ENCODE measurements around the gene NDUFB10.

- TF ChIP-seq, protein P1, sequence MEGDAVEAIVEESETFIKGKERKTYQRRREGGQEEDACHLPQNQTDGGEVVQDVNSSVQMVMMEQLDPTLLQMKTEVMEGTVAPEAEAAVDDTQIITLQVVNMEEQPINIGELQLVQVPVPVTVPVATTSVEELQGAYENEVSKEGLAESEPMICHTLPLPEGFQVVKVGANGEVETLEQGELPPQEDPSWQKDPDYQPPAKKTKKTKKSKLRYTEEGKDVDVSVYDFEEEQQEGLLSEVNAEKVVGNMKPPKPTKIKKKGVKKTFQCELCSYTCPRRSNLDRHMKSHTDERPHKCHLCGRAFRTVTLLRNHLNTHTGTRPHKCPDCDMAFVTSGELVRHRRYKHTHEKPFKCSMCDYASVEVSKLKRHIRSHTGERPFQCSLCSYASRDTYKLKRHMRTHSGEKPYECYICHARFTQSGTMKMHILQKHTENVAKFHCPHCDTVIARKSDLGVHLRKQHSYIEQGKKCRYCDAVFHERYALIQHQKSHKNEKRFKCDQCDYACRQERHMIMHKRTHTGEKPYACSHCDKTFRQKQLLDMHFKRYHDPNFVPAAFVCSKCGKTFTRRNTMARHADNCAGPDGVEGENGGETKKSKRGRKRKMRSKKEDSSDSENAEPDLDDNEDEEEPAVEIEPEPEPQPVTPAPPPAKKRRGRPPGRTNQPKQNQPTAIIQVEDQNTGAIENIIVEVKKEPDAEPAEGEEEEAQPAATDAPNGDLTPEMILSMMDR (IDR thresholded peaks at IDR 0.05) = no peak
- no peak for TF ChIP-seq POLR2A (IDR thresholded peaks at IDR 0.05)
Measured at GRCh38 chr16:1920727-1921171, 38.6 kb upstream of the NDUFB10 start.

All from body of pancreas (tissue), 4 donors.